Activated T-cell treated with anti-CD3 and anti-CD28 coated beads, Interleukin-2, amount 50 U/mL, for 4 hours (primary cell): ENCODE measurements around the gene VARS1. TPM values are rescaled to one million over a fixed set of nuclear protein-coding genes. Genes with fewer than 3 reads are reported as not detected.

Source experiments
- ATAC-seq, 2 donors: fragments of 200-7000 bp; cut with Tn5 transposase; one replicate each; pipeline ENCODE4 v1.10.0; 2021
- DNase-seq: peaks from one replicate; pipeline ENCODE4 v3.0.0-alpha.2; 2020
- H3K27me3 Mint-ChIP-seq: one replicate; pipeline ENCODE4 v1.8.0; 2021; ENCODE audit warnings: low read depth, mixed read lengths
- H3K36me3 Mint-ChIP-seq: one replicate; pipeline ENCODE4 v1.8.0; 2022; ENCODE audit warnings: mixed read lengths; ENCODE audit not compliant: insufficient read depth
- H3K4me1 Mint-ChIP-seq: one replicate; pipeline ENCODE4 v1.8.0; 2021; ENCODE audit warnings: low read depth, mixed read lengths
- H3K4me3 Mint-ChIP-seq: one replicate; pipeline ENCODE4 v1.8.0; 2021; ENCODE audit warnings: mild to moderate bottlenecking, moderate library complexity, mixed read lengths
- H3K9me3 Mint-ChIP-seq: one replicate; pipeline ENCODE4 v1.8.0; 2021; ENCODE audit warnings: mixed read lengths
- total RNA-seq, 3 donors: library from RNA; stranded (reverse); gene quantifications; one replicate each; pipeline ENCODE4 v1.2.1, GENCODE V29; 2021

The VARS1 gene
- total RNA-seq, 3 donors from 2014 or later: 231 to 263 (median 234) TPM

DNA sequence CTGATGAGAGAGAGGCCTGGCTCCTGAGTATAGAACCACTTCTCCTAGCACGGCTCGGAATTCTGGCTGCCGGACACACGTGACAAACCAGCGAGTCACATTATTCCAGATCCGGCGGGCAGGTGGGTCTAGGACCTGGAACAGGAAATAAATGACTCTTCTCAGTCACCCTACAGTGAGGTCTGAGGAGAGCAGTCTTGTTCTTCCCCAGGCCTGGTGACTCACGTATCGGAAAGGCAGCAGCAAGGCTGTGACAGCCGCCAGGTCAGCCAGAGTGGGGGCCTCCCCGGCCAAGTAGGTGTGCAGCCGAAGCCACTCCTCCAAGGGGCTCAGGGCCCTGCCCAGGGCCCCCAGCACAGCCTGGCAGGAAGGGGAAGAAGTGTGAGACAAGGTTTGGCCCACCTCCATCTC, 2.8 kb downstream of the VARS1 start:
- peaks cover 16% of the 10 kb centered on the region for H3K36me3 Mint-ChIP-seq
- H3K9me3 Mint-ChIP-seq: no peaks in the 10 kb centered on the region
- H3K4me3 Mint-ChIP-seq: peak overlapping the region; percentile 99
- peaks cover 38% of the 10 kb centered on the region for H3K4me1 Mint-ChIP-seq
- no peaks in the 10 kb centered on the region for H3K27me3 Mint-ChIP-seq
- ATAC-seq (no peak), DNase-seq (no peak)

DNA sequence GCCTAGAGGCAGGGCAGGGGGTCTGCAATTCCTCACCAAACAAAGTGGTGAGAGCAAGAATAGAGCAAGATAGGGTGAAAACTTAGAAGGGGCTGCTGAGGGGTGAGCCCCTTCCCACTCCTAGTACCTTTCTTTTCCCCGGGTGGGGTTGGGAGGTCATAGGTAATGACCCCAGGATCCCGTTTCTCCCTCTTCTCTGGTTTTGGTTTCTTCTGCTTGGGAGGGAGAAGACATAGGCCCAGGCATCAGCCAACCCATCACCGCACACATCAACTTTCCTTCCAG, 3.5 kb downstream of the VARS1 start:
- DNase-seq: no peak
- ATAC-seq: no peak
- Mint-ChIP-seq H3K4me3 (no peak overlapping the region), H3K4me1 (peaks cover 31% of the 10 kb centered on the region), H3K27me3 (no peaks in the 10 kb centered on the region), H3K36me3 (peaks cover 16% of the 10 kb centered on the region), H3K9me3 (no peaks in the 10 kb centered on the region)

DNA sequence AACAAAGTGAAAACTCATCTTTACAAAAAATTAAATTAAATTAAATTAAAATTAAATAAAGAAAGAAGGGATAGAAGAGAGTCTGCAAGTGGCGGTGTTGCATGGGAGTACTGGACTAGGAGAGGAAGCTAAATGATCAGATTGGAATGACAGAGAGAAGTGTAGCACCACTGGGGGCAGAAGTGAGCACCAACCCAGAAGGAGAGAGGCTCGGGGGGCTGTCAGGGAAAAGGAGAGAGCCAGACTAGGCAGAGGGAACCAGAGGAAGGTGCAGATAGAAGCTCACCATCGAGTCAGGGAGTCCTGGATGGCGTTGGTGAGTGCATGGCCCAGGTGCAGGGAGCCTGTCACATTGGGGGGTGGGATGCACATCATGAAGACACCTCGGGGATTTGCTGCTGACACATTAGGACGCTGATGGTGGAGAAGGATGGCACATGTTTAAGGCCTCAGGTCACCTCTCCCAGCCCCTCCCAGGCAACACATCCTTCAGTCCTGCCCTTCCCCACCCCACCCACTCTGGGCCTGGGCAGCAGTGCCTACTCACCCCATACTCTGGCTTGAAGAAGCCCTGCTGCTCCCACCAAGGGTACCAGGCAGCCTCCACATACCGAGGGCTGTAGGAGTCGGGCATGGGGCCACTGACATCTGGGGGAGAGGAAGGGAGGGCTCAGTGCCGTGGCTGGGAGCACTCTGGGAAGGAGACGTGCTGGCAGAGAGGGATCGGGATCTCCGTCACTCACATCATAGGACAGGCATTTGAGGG, 4.0 kb downstream of the VARS1 start:
- Mint-ChIP-seq H3K4me3 (no peak overlapping the region), H3K4me1 (peaks cover 26% of the 10 kb centered on the region), H3K36me3 (peaks cover 18% of the 10 kb centered on the region), H3K27me3 (no peaks in the 10 kb centered on the region), H3K9me3 (no peaks in the 10 kb centered on the region)
- DNase-seq (no peak), ATAC-seq (no peak)

DNA sequence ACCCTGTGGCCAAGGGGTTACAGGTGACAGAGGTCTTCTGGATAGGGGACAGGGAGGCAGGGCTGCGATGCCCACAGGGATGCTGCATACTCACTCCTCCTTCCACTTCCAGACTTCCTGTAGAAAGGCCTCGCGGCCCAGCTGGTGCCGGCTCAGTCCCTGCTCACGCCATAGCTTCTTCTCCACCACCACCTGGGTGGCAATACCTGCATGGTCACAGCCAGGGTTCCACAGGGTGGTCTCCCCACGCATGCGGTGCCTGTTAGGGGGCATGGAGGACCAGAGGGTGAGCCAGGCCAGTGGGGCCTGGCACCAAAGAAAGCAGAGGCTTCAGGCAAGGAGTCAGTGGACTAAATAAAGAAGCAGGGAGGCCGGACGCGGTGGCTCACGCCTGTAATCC, 10.1 kb downstream of the VARS1 start:
- Mint-ChIP-seq H3K27me3 (no peaks in the 10 kb centered on the region), H3K4me3 (no peak overlapping the region), H3K9me3 (no peaks in the 10 kb centered on the region), H3K4me1 (peaks cover 3% of the 10 kb centered on the region), H3K36me3 (peaks cover 33% of the 10 kb centered on the region)
- DNase-seq: no peak
- no peak for ATAC-seq

DNA sequence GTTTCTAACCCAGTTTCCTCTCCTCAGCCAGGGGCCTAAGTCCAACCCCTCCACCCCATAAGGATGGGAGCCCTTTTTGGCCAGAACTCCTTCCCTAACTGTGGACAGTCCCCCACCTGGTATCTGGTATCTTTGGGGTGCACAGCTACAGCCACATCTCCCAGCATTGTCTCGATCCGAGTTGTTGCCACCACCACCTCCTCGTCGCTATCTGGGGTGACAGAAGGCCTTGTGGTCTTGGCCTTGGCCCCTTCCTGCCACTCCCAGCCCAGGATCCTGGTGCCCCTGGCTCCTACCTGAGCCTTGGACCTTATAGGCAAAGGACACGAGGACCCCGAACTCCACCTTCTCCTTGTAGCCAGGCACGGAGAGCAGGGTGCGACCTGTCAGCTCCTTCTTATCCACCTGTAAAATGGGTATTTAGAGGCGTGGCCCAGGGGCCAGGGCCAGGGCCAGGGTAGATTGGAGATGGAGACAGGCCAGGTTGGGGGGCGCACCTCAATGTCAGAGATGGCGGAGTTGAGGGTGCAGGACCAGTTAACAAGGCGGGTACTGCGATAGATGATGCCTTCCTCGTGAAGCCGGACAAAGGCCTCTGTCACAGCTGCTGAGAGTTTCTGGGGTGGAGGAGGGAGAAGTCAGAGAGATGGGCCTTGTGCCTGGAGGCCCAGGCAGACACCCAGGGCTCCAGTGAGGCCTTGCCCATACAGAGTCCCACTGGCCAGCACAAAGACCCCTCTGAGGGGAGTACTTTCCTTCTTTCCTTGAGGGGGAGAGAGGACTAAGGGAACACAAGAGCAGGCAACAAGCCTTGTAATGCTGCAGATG, 11.2 kb downstream of the VARS1 start:
- no peak for DNase-seq
- H3K4me3 Mint-ChIP-seq: no peak overlapping the region
- peaks cover 29% of the 10 kb centered on the region for H3K36me3 Mint-ChIP-seq
- H3K27me3 Mint-ChIP-seq: no peaks in the 10 kb centered on the region
- H3K4me1 Mint-ChIP-seq: peaks cover 3% of the 10 kb centered on the region
- ATAC-seq: no peak
- no peaks in the 10 kb centered on the region for H3K9me3 Mint-ChIP-seq

DNA sequence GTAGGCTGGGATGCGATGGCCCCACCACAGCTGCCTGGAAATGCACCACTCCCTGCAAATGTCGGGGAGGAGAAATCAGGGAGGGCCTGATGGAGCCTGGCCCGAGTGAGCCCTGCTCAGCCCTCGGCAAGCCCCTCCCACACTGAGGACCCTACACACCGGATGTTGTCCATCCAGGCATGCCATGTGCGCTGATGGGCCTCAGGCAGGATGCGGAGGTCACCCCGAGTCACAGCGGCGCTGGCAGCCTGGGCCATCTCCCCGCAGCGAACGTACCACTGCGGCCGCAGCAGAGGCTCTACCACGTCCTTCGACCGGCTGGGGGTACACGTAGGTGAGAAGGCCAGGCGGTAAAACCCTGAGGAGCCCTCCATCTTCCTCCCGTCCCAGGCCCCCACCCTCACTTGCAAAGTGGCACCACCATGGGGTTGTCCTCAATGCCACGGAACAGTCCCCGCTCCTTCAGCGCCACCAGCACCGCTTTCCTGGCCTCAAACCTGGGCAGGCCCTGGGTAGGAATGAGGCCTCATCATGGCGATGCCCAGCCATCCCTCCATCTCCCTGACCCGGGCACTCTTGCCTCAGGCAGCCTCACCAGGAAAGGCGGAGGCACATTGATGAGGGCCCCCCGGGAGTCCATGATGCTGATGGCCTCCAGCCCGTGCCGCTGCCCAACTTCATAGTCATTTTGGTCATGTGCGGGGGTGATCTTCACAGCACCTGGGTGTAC, 13.3 kb downstream of the VARS1 start:
- peaks cover 8% of the 10 kb centered on the region for H3K4me1 Mint-ChIP-seq
- no peaks in the 10 kb centered on the region for H3K27me3 Mint-ChIP-seq
- DNase-seq: no peak
- no peaks in the 10 kb centered on the region for H3K9me3 Mint-ChIP-seq
- ATAC-seq: no peak
- H3K36me3 Mint-ChIP-seq: peaks cover 29% of the 10 kb centered on the region
- no peak overlapping the region for H3K4me3 Mint-ChIP-seq

DNA sequence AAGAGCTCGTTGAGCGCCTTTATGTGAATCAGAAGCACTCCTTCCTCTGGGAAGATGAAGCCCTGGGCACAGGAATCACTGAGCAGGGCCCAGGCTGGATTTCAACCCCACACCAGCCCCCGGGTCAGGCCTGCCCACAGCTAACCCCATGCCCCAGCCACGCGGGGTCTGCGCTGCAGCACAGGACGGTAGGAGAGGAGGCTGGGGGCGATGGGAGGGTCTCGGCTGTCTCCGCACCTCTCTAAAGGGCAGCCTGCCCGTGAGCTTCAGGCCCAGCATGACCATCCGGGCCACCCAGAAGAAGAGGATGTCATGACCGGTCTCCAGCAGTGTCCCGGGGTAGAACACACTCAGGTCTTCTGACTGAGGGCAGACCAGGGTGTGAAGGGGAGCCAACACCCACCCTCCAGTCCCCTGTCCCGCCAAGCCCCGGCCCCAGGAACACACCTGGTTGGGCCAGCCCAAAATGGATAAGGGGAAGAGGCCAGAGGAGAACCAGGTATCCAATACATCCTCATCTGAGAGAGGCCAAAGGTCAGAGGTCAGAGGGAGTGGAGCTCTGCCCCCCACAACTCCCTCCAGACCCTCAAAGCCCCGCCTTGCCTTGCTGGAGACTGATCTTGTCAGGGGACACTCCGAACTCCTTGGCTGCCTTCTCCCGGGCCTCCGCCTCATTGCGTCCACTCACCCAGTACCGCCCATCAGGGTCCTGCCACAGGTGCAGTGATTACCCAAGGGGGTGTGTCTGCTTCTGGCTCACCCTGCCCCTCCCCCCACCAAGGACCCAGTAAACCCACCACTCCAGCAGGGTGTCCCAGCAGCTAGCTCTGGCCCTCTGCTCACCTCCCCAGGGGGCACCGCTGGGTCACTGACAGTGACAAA, 14.1 kb downstream of the VARS1 start:
- ATAC-seq (no peak), DNase-seq (no peak)
- Mint-ChIP-seq H3K9me3 (no peaks in the 10 kb centered on the region), H3K4me1 (peaks cover 16% of the 10 kb centered on the region), H3K27me3 (no peaks in the 10 kb centered on the region), H3K36me3 (peaks cover 27% of the 10 kb centered on the region), H3K4me3 (no peak overlapping the region)

DNA sequence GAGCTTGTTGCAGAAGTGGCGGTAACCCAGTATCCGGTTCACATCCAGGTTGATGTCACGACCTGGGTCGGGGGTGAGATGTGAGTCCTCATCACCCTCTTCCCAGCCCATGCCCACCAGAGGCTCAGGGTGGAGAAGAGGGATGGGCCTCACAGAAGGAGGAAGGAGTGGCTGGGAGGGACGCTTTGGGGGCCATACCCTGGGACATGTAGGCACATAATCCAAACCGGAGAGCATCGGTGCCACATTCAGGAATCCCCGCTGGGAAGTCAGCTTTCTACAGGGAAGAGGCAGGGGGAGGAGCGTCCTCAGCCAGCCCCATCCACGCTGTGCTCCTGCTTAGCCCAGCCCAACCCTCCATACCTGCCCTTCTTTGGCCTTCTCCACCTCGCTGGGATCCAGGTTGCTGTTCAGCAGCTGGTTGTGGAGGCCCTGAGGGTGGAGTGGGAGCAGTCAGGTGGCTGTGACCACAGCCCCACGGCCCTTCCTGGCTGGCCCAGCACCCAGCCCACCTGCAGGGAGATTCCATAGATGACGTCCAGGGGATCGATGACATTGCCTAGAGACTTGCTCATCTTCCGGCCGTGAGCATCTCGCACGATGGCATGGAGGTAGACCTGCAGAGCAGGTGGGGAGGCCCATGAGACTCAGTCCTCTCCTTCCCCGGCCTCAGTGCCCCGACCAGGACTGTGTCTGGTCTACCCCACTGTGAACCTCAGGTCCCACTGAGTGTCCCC, 14.9 kb downstream of the VARS1 start:
- DNase-seq: no peak
- Mint-ChIP-seq H3K36me3 (peaks cover 23% of the 10 kb centered on the region), H3K27me3 (no peaks in the 10 kb centered on the region), H3K4me1 (peaks cover 20% of the 10 kb centered on the region), H3K9me3 (no peaks in the 10 kb centered on the region), H3K4me3 (no peak overlapping the region)
- no peak for ATAC-seq

DNA sequence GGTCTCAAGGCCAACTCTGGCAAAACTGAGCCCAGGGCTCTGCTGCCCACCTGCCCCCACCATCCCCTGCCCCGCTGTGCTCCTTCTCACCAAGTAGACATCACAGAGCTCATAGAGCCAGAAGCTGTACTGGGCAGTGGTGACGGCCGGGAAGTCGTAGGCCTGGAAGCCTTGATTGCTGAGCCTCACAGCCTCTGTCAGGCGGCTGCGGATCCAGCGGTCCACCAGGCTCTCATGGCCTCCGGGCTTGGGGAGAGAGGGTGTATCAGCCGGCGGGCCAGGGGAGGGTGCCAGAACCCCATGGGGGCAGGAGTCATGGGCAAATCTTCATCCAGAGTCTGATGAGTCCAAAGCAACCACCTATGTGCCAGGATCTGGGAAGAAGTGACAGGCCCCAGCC, 15.6 kb downstream of the VARS1 start:
- peaks cover 23% of the 10 kb centered on the region for H3K36me3 Mint-ChIP-seq
- no peaks in the 10 kb centered on the region for H3K9me3 Mint-ChIP-seq
- DNase-seq (no peak), ATAC-seq (no peak)
- no peak overlapping the region for H3K4me3 Mint-ChIP-seq
- peaks cover 24% of the 10 kb centered on the region for H3K4me1 Mint-ChIP-seq
- no peaks in the 10 kb centered on the region for H3K27me3 Mint-ChIP-seq

DNA sequence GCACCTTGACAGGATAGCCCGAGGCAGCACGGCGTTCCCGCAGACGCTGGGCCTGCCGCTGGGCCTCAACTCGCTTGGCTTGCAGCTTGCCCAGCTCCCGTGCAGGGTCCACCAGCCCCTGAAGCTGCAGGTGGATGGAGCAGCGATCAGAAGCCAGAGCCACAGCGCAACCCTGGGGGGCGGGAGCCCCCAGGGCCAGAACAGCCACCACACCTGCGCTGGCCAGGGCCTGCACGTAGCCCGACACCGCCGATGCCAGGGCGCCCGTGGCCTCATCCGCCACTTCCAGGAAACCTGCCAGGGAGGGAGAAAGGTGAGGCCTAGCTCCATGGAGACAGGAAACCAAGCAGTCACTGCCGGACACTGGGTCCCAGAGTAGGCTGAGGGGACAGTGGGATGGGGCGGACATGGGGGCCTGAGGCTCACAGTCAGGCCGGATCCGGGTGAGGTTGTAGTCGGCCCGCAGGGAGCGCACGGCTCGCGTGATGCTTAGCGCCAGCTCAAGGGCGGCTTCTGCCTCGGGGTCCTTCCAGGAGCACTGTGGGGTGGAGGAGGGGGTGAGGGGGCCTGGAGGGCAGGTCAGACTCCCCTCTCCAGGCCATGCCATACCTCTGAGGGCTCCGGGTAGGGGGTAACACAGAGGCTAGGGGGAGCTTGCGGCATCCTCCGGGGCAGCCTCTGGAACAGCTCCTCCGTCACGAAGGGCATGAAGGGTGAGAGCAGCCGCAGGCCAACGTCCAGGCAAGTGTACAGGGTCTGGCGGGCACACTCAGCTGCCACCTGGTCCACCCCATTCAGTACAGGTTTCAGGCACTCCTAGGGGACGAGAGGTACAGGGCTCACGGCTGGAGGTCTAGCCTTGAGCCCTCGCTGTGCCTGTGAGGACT, 16.3 kb downstream of the VARS1 start:
- peaks cover 24% of the 10 kb centered on the region for H3K4me1 Mint-ChIP-seq
- ATAC-seq (no peak), DNase-seq (no peak)
- H3K9me3 Mint-ChIP-seq: no peaks in the 10 kb centered on the region
- H3K27me3 Mint-ChIP-seq: no peaks in the 10 kb centered on the region
- peaks cover 17% of the 10 kb centered on the region for H3K36me3 Mint-ChIP-seq
- no peak overlapping the region for H3K4me3 Mint-ChIP-seq

DNA sequence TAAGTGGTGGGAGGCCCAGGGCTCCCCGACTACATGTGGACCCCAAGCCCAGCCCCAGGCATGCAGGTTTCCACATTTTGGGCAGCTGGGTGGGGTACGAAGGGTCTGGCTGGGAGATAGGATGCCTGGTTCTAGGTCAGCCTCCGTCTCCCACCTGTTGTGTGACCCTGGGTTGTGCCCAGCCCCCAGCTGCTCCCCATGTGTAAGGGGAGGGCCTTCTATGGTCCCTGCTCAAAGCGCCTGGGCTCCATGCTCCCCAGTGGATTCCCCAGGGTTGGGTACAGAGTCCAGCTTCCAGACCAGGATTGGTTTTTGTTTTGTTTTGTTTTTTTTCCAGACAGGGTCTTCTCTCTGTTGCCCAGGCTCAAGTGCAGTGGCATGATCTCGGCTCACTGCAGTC, 17.4 kb downstream of the VARS1 start:
- ATAC-seq (no peak), DNase-seq (no peak)
- Mint-ChIP-seq H3K9me3 (no peaks in the 10 kb centered on the region), H3K36me3 (peaks cover 13% of the 10 kb centered on the region), H3K4me1 (peaks cover 27% of the 10 kb centered on the region), H3K4me3 (no peak overlapping the region), H3K27me3 (no peaks in the 10 kb centered on the region)

DNA sequence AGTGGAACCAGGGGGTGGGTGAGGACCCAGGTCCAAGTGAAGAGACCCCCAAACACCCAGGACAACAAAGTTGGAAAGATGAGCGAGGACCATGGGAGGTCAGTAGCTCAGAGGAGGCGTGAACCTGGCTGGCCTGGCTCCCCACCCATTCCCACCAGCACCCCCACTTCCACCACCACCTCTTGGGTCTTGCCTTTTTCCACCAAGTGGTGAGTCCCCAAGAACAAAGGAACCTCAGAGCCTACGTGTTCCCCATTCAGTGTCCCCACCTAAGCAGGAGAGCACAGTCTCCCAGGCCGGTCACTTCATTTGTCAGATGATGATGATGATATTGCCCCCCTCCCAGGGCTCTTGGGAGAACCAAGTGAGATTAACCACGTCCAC, 17.9 kb downstream of the VARS1 start:
- Mint-ChIP-seq H3K4me1 (peaks cover 30% of the 10 kb centered on the region), H3K4me3 (no peak overlapping the region), H3K9me3 (no peaks in the 10 kb centered on the region), H3K36me3 (peaks cover 9% of the 10 kb centered on the region), H3K27me3 (no peaks in the 10 kb centered on the region)
- no peak for ATAC-seq
- DNase-seq: no peak
